ENCODE data around the gene RIT2.

Gene RIT2

GRCh38 chr18:42883169-42883568 lies 232.3 kb downstream of the RIT2 start:
- DNase-seq = no peak
- intact Hi-C loops (cut with DNase I) = no loop called here

GRCh38 chr18:42882122-42882521 lies 233.4 kb downstream of the RIT2 start:
- intact Hi-C loops (cut with DNase I) = no loop called here
- no peak for DNase-seq

- no peak for DNase-seq
- intact Hi-C loops (cut with DNase I) = no loop called here
These were observed 242.6 kb downstream of the RIT2 start for GRCh38 chr18:42872838-42873237.

GRCh38 chr18:42864876-42865275 lies 250.6 kb downstream of the RIT2 start:
- DNase-seq = no peak
- intact Hi-C loops (cut with DNase I) = no loop called here

GRCh38 chr18:42861271-42861670 lies 254.2 kb downstream of the RIT2 start:
- DNase-seq = no peak
- intact Hi-C loops (cut with DNase I) = no loop called here

GRCh38 chr18:42860548-42860947 lies 254.9 kb downstream of the RIT2 start:
- DNase-seq = no peak
- intact Hi-C loops (cut with DNase I) = no loop called here

GRCh38 chr18:42860011-42860410 lies 255.5 kb downstream of the RIT2 start:
- intact Hi-C loops (cut with DNase I) = no loop called here
- no peak for DNase-seq

GRCh38 chr18:42854558-42854957 lies 260.9 kb downstream of the RIT2 start:
- intact Hi-C loops (cut with DNase I) = no loop called here

GRCh38 chr18:42850174-42851083 lies 265.1 kb downstream of the RIT2 start:
- intact Hi-C loops (cut with DNase I) = no loop called here
- no peak for DNase-seq

More at GRCh38 chr18:42854558-42854957, 260.9 kb downstream of the RIT2 start:
- DNase-seq = no peak

- intact Hi-C loops (cut with DNase I) = no loop called here
- no peak for DNase-seq
These were observed 276.1 kb downstream of the RIT2 start for GRCh38 chr18:42839408-42839807.

GRCh38 chr18:42838546-42839145 lies 276.8 kb downstream of the RIT2 start:
- DNase-seq = no peak
- intact Hi-C loops (cut with DNase I) = no loop called here

- intact Hi-C loops (cut with DNase I) = no loop called here
- DNase-seq = no peak
These were observed 284.5 kb downstream of the RIT2 start for GRCh38 chr18:42830936-42831335.

GRCh38 chr18:42828881-42829280 lies 286.6 kb downstream of the RIT2 start:
- intact Hi-C loops (cut with DNase I) = no loop called here
- no peak for DNase-seq

- intact Hi-C loops (cut with DNase I) = no loop called here
These were observed 291.3 kb downstream of the RIT2 start for GRCh38 chr18:42824178-42824577.

GRCh38 chr18:42822711-42823110 lies 292.8 kb downstream of the RIT2 start:
- DNase-seq = no peak
- intact Hi-C loops (cut with DNase I) = no loop called here

More at GRCh38 chr18:42824178-42824577, 291.3 kb downstream of the RIT2 start:
- DNase-seq = no peak

GRCh38 chr18:42821492-42821891 lies 294.0 kb downstream of the RIT2 start:
- no peak for DNase-seq
- intact Hi-C loops (cut with DNase I) = no loop called here

GRCh38 chr18:42814618-42815017 lies 300.9 kb downstream of the RIT2 start:
- no peak for DNase-seq
- intact Hi-C loops (cut with DNase I) = no loop called here

- DNase-seq = no peak
- intact Hi-C loops (cut with DNase I) = no loop called here
These were observed 301.3 kb downstream of the RIT2 start for GRCh38 chr18:42814184-42814583.

- no peak for DNase-seq
- intact Hi-C loops (cut with DNase I) = no loop called here
These were observed 301.9 kb downstream of the RIT2 start for GRCh38 chr18:42813570-42813969.

GRCh38 chr18:42807887-42808286 lies 307.6 kb downstream of the RIT2 start:
- intact Hi-C loops (cut with DNase I) = no loop called here
- DNase-seq = no peak

GRCh38 chr18:42801706-42802105 lies 313.8 kb downstream of the RIT2 start:
- intact Hi-C loops (cut with DNase I) = no loop called here
- no peak for DNase-seq
